Fibroblast of gingiva (primary cell): ENCODE data around the gene LAMA3.

Experiments used
- DNase-seq: peaks from one replicate; pipeline ENCODE4 v3.0.0-alpha.2; 2011; ENCODE audit warnings: low read depth

Gene LAMA3

GRCh38 chr18:23689031-23689615, at the start of gene LAMA3:
Gene LAMA3, plus strand, starts transcription at chr18:23689453. Its CDS starts 231 bp downstream, at chr18:23689684.
- DNase-seq: peak; percentile 37

GRCh38 chr18:23640052-23640451, 49.2 kb upstream of the LAMA3 start:
- no peak for DNase-seq

GRCh38 chr18:23641143-23641720, 48.0 kb upstream of the LAMA3 start:
- DNase-seq: no peak

GRCh38 chr18:23641937-23642666, 47.2 kb upstream of the LAMA3 start:
- no peak for DNase-seq

GRCh38 chr18:23643815-23644490, 45.3 kb upstream of the LAMA3 start:
- peak; percentile 28 for DNase-seq

GRCh38 chr18:23645568-23646175, 43.6 kb upstream of the LAMA3 start:
- DNase-seq: no peak

- DNase-seq: no peak
These were observed 43.0 kb upstream of the LAMA3 start for GRCh38 chr18:23646282-23646681.

- DNase-seq: no peak
These were observed 40.8 kb upstream of the LAMA3 start for GRCh38 chr18:23648456-23648855.

GRCh38 chr18:23648940-23649607, 40.2 kb upstream of the LAMA3 start:
- DNase-seq: no peak

- peak; percentile 88 for DNase-seq
These were observed 38.0 kb upstream of the LAMA3 start for GRCh38 chr18:23650968-23651927.

GRCh38 chr18:23652232-23652631, 37.0 kb upstream of the LAMA3 start:
- DNase-seq: no peak

- peak; percentile 18 for DNase-seq
These were observed 31.0 kb upstream of the LAMA3 start for GRCh38 chr18:23658285-23658684.

- no peak for DNase-seq
These were observed 27.4 kb upstream of the LAMA3 start for GRCh38 chr18:23661735-23662308.

GRCh38 chr18:23662309-23663263, 26.7 kb upstream of the LAMA3 start, which contains the start of gene ANKRD29:
Gene ANKRD29, minus strand, starts transcription at chr18:23662911. Its CDS starts 181 bp downstream, at chr18:23662730.
- peak; percentile 35 for DNase-seq

GRCh38 chr18:23664674-23665073, 24.6 kb upstream of the LAMA3 start:
- DNase-seq: no peak

GRCh38 chr18:23667114-23667513, 22.1 kb upstream of the LAMA3 start:
- no peak for DNase-seq

GRCh38 chr18:23668731-23669130, 20.5 kb upstream of the LAMA3 start:
- DNase-seq: no peak

GRCh38 chr18:23669202-23669766, 20.0 kb upstream of the LAMA3 start:
- DNase-seq: no peak
